Prostate gland (tissue), 2 donors: Measurements from ENCODE around the gene LCOR. TPM values are rescaled to one million over a fixed set of nuclear protein-coding genes. Genes with fewer than 3 reads are reported as not detected.

ENCODE experiments used
- DNase-seq: peaks from one replicate; pipeline ENCODE4 v3.0.0-alpha.2; 2019; ENCODE audit warnings: low spot score
- H3K27ac ChIP-seq, 2 donors: fragments of 200-600 bp; sonication (generic); 2 replicates each; pipeline ENCODE4 v1.5.1; 2017 to 2019
- H3K27me3 ChIP-seq: fragments of 200-600 bp; sonication (generic); replicated peaks from 2 replicates; pipeline ENCODE4 v1.5.1; 2019; ENCODE audit not compliant: insufficient read depth
- H3K36me3 ChIP-seq, 2 donors: fragments of 200-600 bp; sonication (generic); 1 replicate in 1 of 2; 2 replicates in 1 of 2; pipeline versions ENCODE4 v1.5.1 to v1.8.1; 2017 to 2019
- H3K4me1 ChIP-seq: fragments of 200-600 bp; sonication (generic); replicated peaks from 2 replicates; pipeline ENCODE4 v1.5.1; 2019
- H3K4me3 ChIP-seq, 2 donors: fragments of 200-600 bp; sonication (generic); 2 replicates each; pipeline ENCODE4 v1.5.1; 2017 to 2019
- H3K9me3 ChIP-seq: fragments of 200-600 bp; sonication (generic); 2 replicates; pipeline ENCODE4 v1.5.1; 2017
- POLR2A ChIP-seq: fragments of 450-650 bp; IDR thresholded peaks from one replicate; pipeline ENCODE4 v1.6.1; 2016; ENCODE audit warnings: antibody characterized with exemption, mild to moderate bottlenecking
- POLR2AphosphoS5 ChIP-seq: sonication (generic); formaldehyde crosslinking; IDR thresholded peaks from one replicate; pipeline ENCODE4 v1.6.1; 2017; ENCODE audit warnings: antibody characterized with exemption
- WGBS: methylation state at CpG from one replicate; pipeline ENCODE4 v1.1.5; 2018; 5-methylcytosine and 5-hydroxymethylcytosine counted together
- intact Hi-C: fragments of 100-400 bp; cut with DNase I; formaldehyde crosslinking; loops from one replicate; pipeline ENCODE4 v1.14.2; 2022
- microRNA counts, 2 donors: library from miRNA; unstranded; fragments of <30 nt; microRNA quantifications; one replicate each; lab custom pipeline; 2016 to 2017
- microRNA-seq: library from miRNA; unstranded; fragments of <30 nt; microRNA quantifications from one replicate; pipeline ENCODE4, GENCODE V29; 2016
- small RNA-seq, 2 donors: library from RNA; depleted of rRNA; stranded (forward); fragments of <200 nt; gene quantifications; one replicate each; pipeline ENCODE3, GENCODE V24; 2016
- total RNA-seq, 2 donors: library from RNA; depleted of rRNA; stranded (reverse); fragments of >200 nt; gene quantifications; one replicate each; pipeline ENCODE4 v1.1.0, GENCODE V29; 2016
- TF ChIP-seq, protein P1 (sequence below), 4 experiments: fragments of 200-600 bp in 2 of 4; fragments of 450-650 bp in 2 of 4; sonication (generic) in 2 of 4; IDR thresholded peaks; 1 replicate in 3 of 4; 2 replicates in 1 of 4; pipeline ENCODE4 v1.5.1; 2016 to 2019; ENCODE audit warnings: antibody characterized with exemption in 4 of 4, mild to moderate bottlenecking in 2 of 4, moderate library complexity in 2 of 4

The LCOR gene
- total RNA-seq, 2 donors from 2014 or later: 32.8 to 40.0 TPM

DNA sequence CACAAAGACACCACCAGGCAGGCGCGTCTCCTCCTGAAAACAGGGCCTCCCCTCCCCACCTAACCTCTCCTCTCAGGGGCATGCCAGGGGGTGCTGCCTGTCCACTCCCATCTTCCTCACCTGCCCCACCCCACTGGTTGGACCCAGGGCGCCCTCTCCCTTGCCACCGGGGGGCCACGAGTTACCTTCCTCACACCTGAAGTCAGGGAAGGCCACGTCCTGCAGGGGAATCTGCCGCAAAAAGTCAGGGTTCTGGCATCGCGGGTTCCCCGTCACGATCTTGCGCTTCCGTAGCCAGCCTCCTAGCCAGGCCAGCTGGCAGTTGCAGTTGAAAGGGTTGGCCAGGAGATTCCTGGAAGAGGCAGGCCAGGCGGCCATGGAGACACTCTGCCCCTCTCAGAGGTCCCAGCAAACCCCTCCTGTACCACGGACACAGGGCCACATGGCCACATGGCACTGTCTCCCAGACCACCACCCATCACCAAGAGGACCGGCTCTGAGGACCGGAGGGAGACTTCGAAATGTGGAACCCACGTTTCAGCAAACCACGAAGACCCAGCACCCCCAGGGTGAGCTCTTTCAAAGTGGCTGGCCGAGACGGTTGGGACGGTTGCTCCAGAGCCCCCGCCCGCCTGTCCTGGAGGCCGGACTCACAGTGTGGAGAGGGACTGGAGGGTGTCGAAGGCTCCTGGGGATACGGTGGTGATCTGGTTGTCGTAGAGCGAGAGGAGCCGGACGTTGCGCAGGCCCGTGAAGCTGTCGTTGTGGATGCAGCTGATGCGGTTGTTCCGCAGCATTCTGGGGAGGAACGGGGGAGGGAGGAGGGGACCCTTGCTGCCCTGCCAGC lies 210.8 kb downstream of the LCOR start:
- H3K36me3 ChIP-seq: no peaks in the 10 kb centered on the region
- H3K27me3 ChIP-seq: no peaks in the 10 kb centered on the region
- no peak for DNase-seq
- intact Hi-C loops: no loop called here
- no peaks in the 10 kb centered on the region for H3K9me3 ChIP-seq
- TF ChIP-seq POLR2A (no peak), POLR2AphosphoS5 (no peak)
- TF ChIP-seq, protein P1, sequence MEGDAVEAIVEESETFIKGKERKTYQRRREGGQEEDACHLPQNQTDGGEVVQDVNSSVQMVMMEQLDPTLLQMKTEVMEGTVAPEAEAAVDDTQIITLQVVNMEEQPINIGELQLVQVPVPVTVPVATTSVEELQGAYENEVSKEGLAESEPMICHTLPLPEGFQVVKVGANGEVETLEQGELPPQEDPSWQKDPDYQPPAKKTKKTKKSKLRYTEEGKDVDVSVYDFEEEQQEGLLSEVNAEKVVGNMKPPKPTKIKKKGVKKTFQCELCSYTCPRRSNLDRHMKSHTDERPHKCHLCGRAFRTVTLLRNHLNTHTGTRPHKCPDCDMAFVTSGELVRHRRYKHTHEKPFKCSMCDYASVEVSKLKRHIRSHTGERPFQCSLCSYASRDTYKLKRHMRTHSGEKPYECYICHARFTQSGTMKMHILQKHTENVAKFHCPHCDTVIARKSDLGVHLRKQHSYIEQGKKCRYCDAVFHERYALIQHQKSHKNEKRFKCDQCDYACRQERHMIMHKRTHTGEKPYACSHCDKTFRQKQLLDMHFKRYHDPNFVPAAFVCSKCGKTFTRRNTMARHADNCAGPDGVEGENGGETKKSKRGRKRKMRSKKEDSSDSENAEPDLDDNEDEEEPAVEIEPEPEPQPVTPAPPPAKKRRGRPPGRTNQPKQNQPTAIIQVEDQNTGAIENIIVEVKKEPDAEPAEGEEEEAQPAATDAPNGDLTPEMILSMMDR (IDR thresholded peaks at IDR 0.05): no peak
- peaks cover 1% of the 10 kb centered on the region for H3K4me1 ChIP-seq
- H3K27ac ChIP-seq: no peak overlapping the region
- 94% methylated on average over 37 of the region's 38 CpGs for WGBS
- H3K4me3 ChIP-seq: no peak overlapping the region

DNA sequence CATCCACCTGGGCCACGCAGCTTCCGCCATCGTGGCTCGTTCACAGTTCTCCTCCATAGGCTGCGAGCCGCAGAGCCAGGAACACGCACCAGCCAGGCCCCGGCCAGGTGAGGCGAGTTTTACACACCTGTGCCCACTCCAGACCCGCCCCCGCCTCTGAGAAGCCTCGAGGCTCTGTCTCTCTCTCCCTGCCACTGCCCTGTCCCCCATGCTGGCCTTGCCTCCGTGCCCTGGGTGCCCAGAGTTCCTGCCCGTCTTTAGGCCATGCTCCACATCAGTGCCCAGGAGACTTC lies 211.4 kb downstream of the LCOR start:
- Histone ChIP-seq H3K36me3 (no peaks in the 10 kb centered on the region), H3K27ac (no peak overlapping the region), H3K4me1 (no peaks in the 10 kb centered on the region), H3K9me3 (no peaks in the 10 kb centered on the region), H3K27me3 (no peaks in the 10 kb centered on the region), H3K4me3 (no peak overlapping the region)
- TF ChIP-seq, protein P1 (IDR thresholded peaks at IDR 0.05): no peak
- TF ChIP-seq POLR2A (no peak), POLR2AphosphoS5 (no peak)
- no peak for DNase-seq
- intact Hi-C loops: no loop called here
- 88% methylated on average over 14 of the region's 14 CpGs for WGBS

MicroRNAs encoded within 50 kb of the gene (microRNA counts, 767-probe panel; counts per million panel counts)
- 0 to 431 counts per million in 2 donors for microRNA hsa-miR-607 (lab: Ali Mortazavi, UCI)

Small RNA genes within 50 kb of the gene (microRNA-seq; reads per million reads assigned to microRNA genes)
- not detected for gene MIR607

Small RNA genes within 50 kb of the gene (small RNA-seq; reads per million reads assigned to genes)
- gene HMGN2P35: 0 reads per million in 2 donors
- gene MIR607: 0 to 0.30 reads per million in 2 donors

Other genes with a start within 250 kb of the LCOR start
- 100 to 1,000 TPM in 1 of 2 donors, 10 to 100 TPM in 1; 74.1 to 165 TPM for gene TM9SF3, start 245.3 kb upstream of the LCOR start, total RNA-seq
- gene PIK3AP1, start 111.8 kb upstream of the LCOR start, total RNA-seq: 10 to 100 TPM in 1 of 2 donors, 1 to 10 TPM in 1; 3.8 to 15.6 TPM